Right lobe of liver (tissue), 6 donors: ENCODE data around the gene ERC2. TPM values are rescaled to one million over a fixed set of nuclear protein-coding genes. Genes with fewer than 3 reads are reported as not detected.

ENCODE experiments used
- ATAC-seq, 4 donors: fragments of 200-7000 bp; cut with Tn5 transposase; one replicate each; pipeline ENCODE4 v1.9.1; 2020; ENCODE audit warnings: mild to moderate bottlenecking in 4 of 4, moderate library complexity in 4 of 4
- DNase-seq, 3 donors: peaks; one replicate each; pipeline ENCODE4 v3.0.0-alpha.2; 2020
- H3K27ac ChIP-seq, 3 donors: fragments of 200-600 bp; one replicate each; pipeline ENCODE4 v1.8.0; 2022
- H3K27me3 ChIP-seq, 2 donors: fragments of 200-600 bp; one replicate each; pipeline ENCODE4 v1.8.0; 2022
- H3K36me3 ChIP-seq, 4 donors: fragments of 200-600 bp; sonication (generic) in 1 of 4; one replicate each; pipeline versions ENCODE4 v1.5.1 to v1.8.0; 2017 to 2022; ENCODE audit warnings: control low read depth in 1 of 4
- H3K4me1 ChIP-seq, 4 donors: fragments of 200-600 bp; sonication (generic) in 1 of 4; one replicate each; pipeline versions ENCODE4 v1.5.1 to v1.8.0; 2017 to 2022; ENCODE audit warnings: control low read depth in 1 of 4
- H3K4me3 ChIP-seq, 3 donors: fragments of 200-600 bp; one replicate each; pipeline ENCODE4 v1.8.0; 2022
- H3K9me3 ChIP-seq, 4 donors: fragments of 200-600 bp; sonication (generic) in 1 of 4; one replicate each; pipeline versions ENCODE4 v1.5.1 to v1.8.0; 2017 to 2022; ENCODE audit warnings: control low read depth in 1 of 4
- CTCF ChIP-seq, 4 donors: fragments of 200-600 bp in 3 of 4; fragments of 450-650 bp in 1 of 4; IDR thresholded peaks; one replicate each; pipeline versions ENCODE4 v1.5.1 to v1.8.0; 2016 to 2022; ENCODE audit warnings: antibody characterized with exemption in 4 of 4, mild to moderate bottlenecking in 2 of 4
- POLR2A ChIP-seq: fragments of 450-650 bp; IDR thresholded peaks from one replicate; pipeline ENCODE4 v1.6.1; 2017; ENCODE audit warnings: antibody characterized with exemption, mild to moderate bottlenecking
- WGBS: methylation state at CpG from one replicate; pipeline ENCODE4 v1.1.6; 2018; ENCODE audit warnings: low coverage, low lambda C conversion rate; ENCODE audit not compliant: insufficient coverage; ENCODE audit errors: missing lambda C conversion rate; 5-methylcytosine and 5-hydroxymethylcytosine counted together
- intact Hi-C, 2 donors: fragments of 100-400 bp; cut with DNase I; formaldehyde crosslinking; loops; one replicate each; pipeline versions ENCODE4 v1.11.2 to v1.14.1; 2022
- total RNA-seq, 6 experiments: library from RNA; depleted of rRNA in 2 of 6; stranded (reverse); fragments of >200 nt in 2 of 6; fragmentation: NEBNext Ultra II Directional in 3 of 6; extraction: Animal tissue kit (Norgen Biotek cat#: 25700) in 3 of 6; gene quantifications; one replicate each; pipeline versions ENCODE4 v1.1.0 to v1.2.4, GENCODE V29; 2016 to 2023
- donor health status: DM: no; HTN: yes; CAD: no.
- donor health status: DM: no; HTN: no; CAD: no.
- donor health status: DM: no; HTN: no; CAD: no.
- donor health status: DM: no; HTN: yes; CAD: no.
- donor health status: DM: no; HTN: yes; CAD: no.

Gene ERC2
- total RNA-seq, 6 experiments from 2014 or later, result not detected

DNA sequence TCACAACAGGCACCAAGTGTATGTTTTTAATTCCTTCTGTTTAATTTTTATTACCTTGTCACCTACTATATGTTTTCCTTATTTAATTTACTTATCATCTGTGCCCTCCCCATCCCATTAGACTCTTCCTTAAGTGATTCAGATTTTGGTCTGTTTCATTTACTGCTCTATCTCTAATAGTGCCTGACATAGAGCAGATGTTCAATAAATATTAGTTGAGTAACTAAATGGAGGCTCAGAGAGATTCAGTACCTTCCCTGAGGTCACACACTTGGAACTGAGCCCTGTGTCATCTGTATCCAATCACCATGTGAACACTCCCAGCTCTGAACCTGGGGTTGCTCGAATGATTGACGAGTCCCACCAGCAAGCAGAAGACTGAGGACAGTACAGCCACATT, 663.1 kb downstream of the ERC2 start:
- no peak for ATAC-seq
- Histone ChIP-seq H3K27ac (no peak overlapping the region), H3K4me1 (no peaks in the 10 kb centered on the region), H3K9me3 (no peaks in the 10 kb centered on the region), H3K4me3 (no peak overlapping the region), H3K27me3 (no peaks in the 10 kb centered on the region), H3K36me3 (no peaks in the 10 kb centered on the region)
- 47% methylated on average over 2 of the region's 2 CpGs for whole genome bisulfite sequencing
- TF ChIP-seq POLR2A (no peak), CTCF (IDR thresholded peaks at IDR 0.05) (no peak)
- intact Hi-C loops, result no loop called here
- no peak for DNase-seq

DNA sequence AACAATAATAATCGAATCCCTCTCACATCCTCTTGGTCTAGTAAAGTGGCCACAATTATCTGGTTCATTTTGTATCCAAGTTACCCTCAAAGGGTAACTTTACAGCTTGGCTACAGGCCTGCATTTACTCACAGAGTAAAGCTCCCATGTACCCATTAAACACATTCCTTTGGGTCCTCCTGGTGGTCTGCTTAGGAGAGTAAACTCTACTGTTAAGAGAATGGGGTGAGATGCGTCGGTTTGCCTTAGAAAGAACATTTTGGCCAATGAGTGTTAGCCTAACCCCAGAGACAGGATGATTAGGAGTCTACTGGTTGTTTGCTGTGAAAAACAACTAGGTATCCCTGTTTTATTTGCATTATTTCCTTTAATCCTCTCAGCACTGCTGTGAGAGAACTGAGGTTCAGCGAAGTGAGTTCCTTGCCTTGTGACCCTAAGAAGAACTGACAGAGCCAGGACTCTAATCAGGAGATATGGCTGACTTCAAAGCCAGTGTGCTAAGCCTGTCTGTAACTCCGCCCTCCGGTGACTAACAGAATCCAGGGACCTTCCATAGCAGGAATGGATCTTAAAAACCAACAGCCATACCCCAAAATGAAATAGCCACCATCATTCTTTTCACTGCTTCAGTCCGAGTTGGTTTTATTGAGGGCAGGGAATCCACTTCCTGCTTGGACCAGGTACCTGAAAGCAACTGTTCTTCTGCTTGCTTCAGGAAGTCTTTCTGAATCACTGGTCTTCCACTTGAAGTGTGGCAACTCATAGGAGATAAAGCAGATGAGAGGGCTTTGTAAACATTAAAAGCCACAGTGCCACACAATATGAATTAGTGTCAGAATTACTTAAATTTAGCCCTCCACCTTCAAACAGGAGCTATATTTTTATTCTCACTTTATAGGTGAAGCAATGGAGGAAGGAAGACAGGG, 663.8 kb downstream of the ERC2 start:
- ATAC-seq (no peak), DNase-seq (no peak)
- H3K9me3 ChIP-seq, result no peaks in the 10 kb centered on the region
- no peaks in the 10 kb centered on the region for H3K36me3 ChIP-seq
- no peaks in the 10 kb centered on the region for H3K27me3 ChIP-seq
- no peak for TF ChIP-seq CTCF (IDR thresholded peaks at IDR 0.05)
- TF ChIP-seq POLR2A, result no peak
- no peaks in the 10 kb centered on the region for H3K4me1 ChIP-seq
- H3K4me3 ChIP-seq, result no peak overlapping the region
- no peak overlapping the region for H3K27ac ChIP-seq
- intact Hi-C loops, result no loop called here
- WGBS, result 56% methylated on average over 7 of the region's 7 CpGs

GRCh38 chr3:55802816-55803215, 665.5 kb downstream of the ERC2 start:
- H3K27me3 ChIP-seq, result no peaks in the 10 kb centered on the region
- no peak for TF ChIP-seq POLR2A
- no peak for TF ChIP-seq CTCF (IDR thresholded peaks at IDR 0.05)
- H3K36me3 ChIP-seq, result no peaks in the 10 kb centered on the region
- intact Hi-C loops, result no loop called here
- no peak overlapping the region for H3K4me3 ChIP-seq
- H3K27ac ChIP-seq, result no peak overlapping the region
- WGBS, result 73% methylated on average over 4 of the region's 4 CpGs
- no peaks in the 10 kb centered on the region for H3K9me3 ChIP-seq
- H3K4me1 ChIP-seq, result no peaks in the 10 kb centered on the region
- no peak for DNase-seq
- ATAC-seq, result no peak

DNA sequence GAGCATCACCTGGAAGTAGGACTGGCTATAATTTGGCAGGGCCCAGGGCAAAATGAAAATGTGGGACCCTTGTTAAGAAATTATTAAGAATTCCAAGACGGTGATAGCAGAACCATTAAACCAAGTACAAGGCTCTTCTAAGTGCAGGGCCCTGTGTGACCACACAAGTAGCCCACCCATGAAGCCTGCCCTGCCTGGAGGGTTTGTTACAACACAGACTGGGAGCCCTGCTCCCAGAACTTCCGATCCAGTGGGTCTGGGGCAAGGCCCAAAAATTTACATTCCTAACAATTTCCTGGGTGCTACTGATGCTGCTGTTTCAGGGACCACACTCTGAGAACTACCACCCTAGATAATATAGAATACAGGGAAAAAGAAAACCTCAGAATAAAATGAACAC, 666.6 kb downstream of the ERC2 start:
- Histone ChIP-seq H3K9me3 (no peaks in the 10 kb centered on the region), H3K4me3 (no peak overlapping the region), H3K36me3 (no peaks in the 10 kb centered on the region), H3K4me1 (no peaks in the 10 kb centered on the region), H3K27ac (no peak overlapping the region), H3K27me3 (no peaks in the 10 kb centered on the region)
- DNase-seq, result no peak
- TF ChIP-seq CTCF (IDR thresholded peaks at IDR 0.05) (no peak), POLR2A (no peak)
- intact Hi-C loops, result no loop called here
- WGBS, result 62% methylated on average over 2 of the region's 2 CpGs
- no peak for ATAC-seq
